K562 (cell line): ENCODE data around the gene TSC22D1. TPM values are rescaled to one million over a fixed set of nuclear protein-coding genes. Genes with fewer than 3 reads are reported as not detected.

ENCODE experiments used
- ATAC-seq: fragments of 200-7000 bp; cut with Tn5 transposase; 3 replicates; pipeline ENCODE4 v1.9.1; 2020; ENCODE audit warnings: moderate library complexity
- BruUV-seq: library from RNA; stranded (reverse); fragments of 400-500 nt; replicated peaks from 2 replicates; lab custom pipeline; 2021; lab: Mats Ljungman, UMichigan
- CTCF ChIA-PET: fragments of 300-600 bp; formaldehyde crosslinking; extraction: SDS; loops from one replicate; lab custom pipeline; 2021; ENCODE audit warnings: low intra/inter-chr PET ratio; lab: Yijun Ruan, JAX
- POLR2A ChIA-PET: fragments of 300-600, 350-650 bp; sonication (Branson Sonifier 250); formaldehyde crosslinking; extraction: SDS; loops from one replicate; lab custom pipeline; 2021; ENCODE audit warnings: antibody characterized with exemption, inconsistent platforms; lab: Yijun Ruan, JAX
- DNase-seq, 4 experiments: peaks; one replicate each; pipeline versions ENCODE4 v3.0.0 to v3.0.0-alpha.2; 2011 to 2018; ENCODE audit warnings: low spot score in 3 of 4, mixed read lengths in 3 of 4; ENCODE audit errors: extremely low read depth in 1 of 4
- FAIRE-seq: peaks from 2 replicates; lab custom pipeline; 2011; peaks lifted over from hg19 to GRCh38; lab: Jason Lieb, UNC
- H2AFZ ChIP-seq: 2 replicates; pipeline ENCODE4 v1.6.0; 2011; ENCODE audit warnings: low read depth, low read length, control low read depth, inconsistent platforms
- H3K27ac ChIP-seq: fragments of 200-600 bp; 3 replicates; pipeline ENCODE4 v1.8.0; 2011; ENCODE audit warnings: low read depth, mild to moderate bottlenecking, control low read depth, inconsistent platforms, low read length, moderate library complexity, mixed read lengths; ENCODE audit errors: extremely low read depth
- H3K27me3 ChIP-seq, 2 experiments: fragments of 300-600 bp in 1 of 2; 2 replicates in 1 of 2; 3 replicates in 1 of 2; pipeline versions ENCODE4 v1.6.0 to v1.8.0; 2011; ENCODE audit warnings: inconsistent platforms in 2 of 2, low read length in 2 of 2, mild to moderate bottlenecking in 1 of 2, mixed read lengths in 1 of 2, moderate library complexity in 1 of 2; ENCODE audit not compliant: control insufficient read depth in 2 of 2, insufficient read depth in 2 of 2
- H3K36me3 ChIP-seq: fragments of 300-600 bp; 3 replicates; pipeline ENCODE4 v1.8.0; 2011; ENCODE audit warnings: mild to moderate bottlenecking, low read length, inconsistent platforms; ENCODE audit not compliant: control insufficient read depth, insufficient read depth
- H3K4me1 ChIP-seq, 2 experiments: fragments of 200-600 bp in 1 of 2; replicated peaks in 1 of 2; 2 replicates in 1 of 2; 3 replicates in 1 of 2; pipeline versions ENCODE4 v1.5.1 to v1.8.0; 2011; ENCODE audit warnings: inconsistent platforms in 2 of 2, low read length in 2 of 2, mild to moderate bottlenecking in 1 of 2, mixed read lengths in 1 of 2, moderate library complexity in 1 of 2; ENCODE audit not compliant: control insufficient read depth in 2 of 2, insufficient read depth in 2 of 2
- H3K4me2 ChIP-seq: 2 replicates; pipeline ENCODE4 v1.6.1; 2011; ENCODE audit warnings: low read length, control low read depth, inconsistent platforms, mixed read lengths; ENCODE audit not compliant: insufficient read depth
- H3K4me3 ChIP-seq: fragments of 200-600 bp; sonication (generic), shearing (Covaris generic); 2 replicates; pipeline ENCODE4 v1.5.1; 2016; ENCODE audit warnings: control low read depth, inconsistent platforms
- H3K79me2 ChIP-seq: fragments of 200-600 bp; 3 replicates; pipeline ENCODE4 v1.8.0; 2011; ENCODE audit warnings: low read length, inconsistent platforms; ENCODE audit not compliant: control insufficient read depth, insufficient read depth
- H3K9ac ChIP-seq, 2 experiments: 2 replicates each; pipeline versions ENCODE4 v1.6.0 to v1.6.1; 2011; ENCODE audit warnings: low read depth in 2 of 2, low read length in 2 of 2, control low read depth in 1 of 2, inconsistent platforms in 1 of 2, mild to moderate bottlenecking in 1 of 2, mixed read lengths in 1 of 2; ENCODE audit not compliant: insufficient read depth in 1 of 2
- H3K9me1 ChIP-seq: one replicate; pipeline ENCODE4 v1.6.0; 2011; ENCODE audit warnings: inconsistent platforms, mild to moderate bottlenecking, low read length, moderate library complexity; ENCODE audit not compliant: control insufficient read depth, insufficient read depth
- H3K9me3 ChIP-seq: replicated peaks from 2 replicates; pipeline ENCODE4 v1.5.1; 2011; ENCODE audit warnings: low read depth, low read length, inconsistent platforms; ENCODE audit not compliant: control insufficient read depth, insufficient read depth
- H4K20me1 ChIP-seq: replicated peaks from 2 replicates; pipeline ENCODE4 v1.6.1; 2011; ENCODE audit warnings: low read length, inconsistent platforms, mixed read lengths; ENCODE audit not compliant: control insufficient read depth, insufficient read depth
- CBFB ChIP-seq: sonication (generic); formaldehyde crosslinking; IDR thresholded peaks from 2 replicates; pipeline ENCODE4 v1.4.0; 2020; ENCODE audit warnings: mild to moderate bottlenecking, missing genetic modification reagents
- CEBPB ChIP-seq: fragments of 450-650 bp; IDR thresholded peaks from 2 replicates; pipeline ENCODE4 v1.6.1; 2016; ENCODE audit warnings: missing genetic modification characterization, missing compliant biosample characterization
- CHCHD3 ChIP-seq: fragments of 250-450 bp; sonication (Bioruptor Pico); IDR thresholded peaks from 2 replicates; pipeline ENCODE4 v2.1.2; 2022; ENCODE audit warnings: mild to moderate bottlenecking
- COPS2 ChIP-seq: fragments of 450-650 bp; conservative IDR thresholded peaks from 2 replicates; pipeline ENCODE4 v1.6.1; 2016; ENCODE audit warnings: mild to moderate bottlenecking, moderate library complexity
- ETS2 ChIP-seq: IDR thresholded peaks from 2 replicates; pipeline ENCODE4 v1.6.1; 2016; ENCODE audit warnings: borderline replicate concordance, missing genetic modification characterization, mild to moderate bottlenecking, moderate library complexity, missing compliant biosample characterization; ENCODE audit not compliant: poor library complexity, severe bottlenecking
- POLR3G ChIP-seq: IDR thresholded peaks from 2 replicates; pipeline ENCODE4 v1.6.1; 2011; ENCODE audit not compliant: insufficient read length, insufficient replicate concordance; ENCODE audit errors: extremely low read depth
- SP2 ChIP-seq: IDR thresholded peaks from 2 replicates; pipeline ENCODE4 v1.6.1; 2011; ENCODE audit warnings: mild to moderate bottlenecking, low read depth, low read length, moderate library complexity; ENCODE audit not compliant: poor library complexity, severe bottlenecking; ENCODE audit errors: extremely low read depth
- ZNF311 ChIP-seq: fragments of 250-450 bp; sonication (Bioruptor Pico); IDR thresholded peaks from 2 replicates; pipeline ENCODE4 v1.4.0; 2020; ENCODE audit warnings: mild to moderate bottlenecking, moderate library complexity
- WGBS: fragments of 100-300 bp; shearing (Covaris generic); methylation state at CpG from one replicate; pipeline ENCODE4 v1.1.6; 2016; ENCODE audit warnings: low coverage, mixed read lengths; ENCODE audit not compliant: insufficient coverage; ENCODE audit errors: missing lambda C conversion rate; 5-methylcytosine and 5-hydroxymethylcytosine counted together
- in situ Hi-C: fragments of 300-500 bp; cut with MboI; formaldehyde crosslinking; loops from 4 replicates; pipeline ENCODE4 v1.15.0; 2018; ENCODE audit warnings: inconsistent platforms, mixed read lengths
- intact Hi-C: fragments of 100-400 bp; cut with micrococcal nuclease; formaldehyde crosslinking; loops from 2 replicates; pipeline ENCODE4 v1.14.2; 2022
- polyA plus RNA-seq, 8 experiments: library from polyadenylated mRNA; depleted of rRNA in 4 of 8; stranded (reverse) in 5 of 8; unstranded in 3 of 8; fragments of >200 nt; fragmentation: Nextera tagmentation in 2 of 8; fragmentation: Illumina TruSeq in 1 of 8; extraction: Ambion mirVana in 2 of 8; extraction: Trizol in 1 of 8; gene quantifications; 2 replicates each; pipeline versions ENCODE4 v1.2.1 to v1.2.3, GENCODE V29; 2011 to 2014; ENCODE audit warnings: inconsistent platforms in 1 of 8, missing spikeins in 1 of 8
- total RNA-seq, 7 experiments: library from RNA; depleted of rRNA in 6 of 7; stranded (reverse); fragments of >200 nt in 6 of 7; fragmentation: Illumina TruSeq in 2 of 7; extraction: Trizol in 2 of 7; gene quantifications; 2 replicates each; pipeline versions ENCODE4 v1.2.1 to v1.2.3, GENCODE V29; 2011 to 2021; ENCODE audit warnings: low replicate concordance in 1 of 7
- TF ChIP-seq, protein P1 (sequence below): sonication (generic); formaldehyde crosslinking; IDR thresholded peaks from 2 replicates; pipeline ENCODE4 v1.8.1; 2022; ENCODE audit warnings: missing genetic modification reagents
- TF ChIP-seq, protein P2 (sequence below): IDR thresholded peaks from 2 replicates; pipeline ENCODE4 v1.6.1; 2011; ENCODE audit warnings: borderline replicate concordance, low read depth, mild to moderate bottlenecking, moderate library complexity, low read length; ENCODE audit not compliant: insufficient read depth, poor library complexity, severe bottlenecking
- TF ChIP-seq, protein P3 (sequence below), 3 experiments: IDR thresholded peaks in 2 of 3; conservative IDR thresholded peaks in 1 of 3; 2 replicates each; pipeline ENCODE4 v1.5.1; 2011 to 2012; ENCODE audit warnings: low read length in 3 of 3, mild to moderate bottlenecking in 3 of 3, control low read depth in 2 of 3, improper control_type of control experiment in 1 of 3, inconsistent platforms in 1 of 3, low read depth in 1 of 3, mixed read lengths in 1 of 3, moderate library complexity in 1 of 3; ENCODE audit not compliant: insufficient read depth in 2 of 3
- TF ChIP-seq, protein P4 (sequence below): IDR thresholded peaks from 2 replicates; pipeline ENCODE4 v1.6.1; 2016; ENCODE audit warnings: missing genetic modification characterization, missing compliant biosample characterization
- TF ChIP-seq, protein P5 (sequence below), 2 experiments: IDR thresholded peaks; 2 replicates each; pipeline ENCODE4 v1.6.1; 2011; ENCODE audit warnings: borderline replicate concordance in 1 of 2, control low read depth in 1 of 2, low read depth in 1 of 2, low read length in 1 of 2, mild to moderate bottlenecking in 1 of 2, mixed read lengths in 1 of 2, moderate library complexity in 1 of 2; ENCODE audit not compliant: insufficient read depth in 1 of 2, insufficient read length in 1 of 2, poor library complexity in 1 of 2, severe bottlenecking in 1 of 2; ENCODE audit errors: extremely low read depth in 1 of 2

TSC22D1 gene
- total and polyA plus RNA-seq, 9 of the 15 experiments (the other 6 are each of a cell fraction or from before 2014, with no cell fraction given): 2.6 to 19.8 (median 8.4) TPM

DNA sequence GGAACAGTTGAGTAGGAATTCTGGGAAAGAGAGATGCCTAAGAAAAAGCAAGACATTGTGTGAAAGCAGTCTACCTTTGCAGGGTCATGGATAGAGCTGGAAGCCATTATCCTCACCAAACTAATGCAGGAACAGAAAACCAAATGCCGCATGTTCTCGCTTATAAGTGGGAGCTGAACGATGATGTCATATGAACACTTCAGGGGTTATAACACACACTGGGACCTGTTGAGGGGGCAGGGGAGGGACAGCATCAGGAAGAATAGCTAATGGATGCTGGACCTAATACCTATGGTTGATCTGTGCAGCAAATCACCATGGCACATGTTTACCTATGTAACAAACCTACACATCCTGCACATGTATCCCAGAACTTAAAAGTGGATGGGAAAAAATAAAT is 69.9 kb downstream of the TSC22D1 start:
- BruUV-seq: no TSS peak
- CTCF ChIA-PET: no interaction called here
- TF ChIP-seq, protein P1, sequence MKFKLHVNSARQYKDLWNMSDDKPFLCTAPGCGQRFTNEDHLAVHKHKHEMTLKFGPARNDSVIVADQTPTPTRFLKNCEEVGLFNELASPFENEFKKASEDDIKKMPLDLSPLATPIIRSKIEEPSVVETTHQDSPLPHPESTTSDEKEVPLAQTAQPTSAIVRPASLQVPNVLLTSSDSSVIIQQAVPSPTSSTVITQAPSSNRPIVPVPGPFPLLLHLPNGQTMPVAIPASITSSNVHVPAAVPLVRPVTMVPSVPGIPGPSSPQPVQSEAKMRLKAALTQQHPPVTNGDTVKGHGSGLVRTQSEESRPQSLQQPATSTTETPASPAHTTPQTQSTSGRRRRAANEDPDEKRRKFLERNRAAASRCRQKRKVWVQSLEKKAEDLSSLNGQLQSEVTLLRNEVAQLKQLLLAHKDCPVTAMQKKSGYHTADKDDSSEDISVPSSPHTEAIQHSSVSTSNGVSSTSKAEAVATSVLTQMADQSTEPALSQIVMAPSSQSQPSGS (CRISPR knock-in tag): no peak
- TF ChIP-seq COPS2 (no peak), CHCHD3 (no peak), POLR3G (no peak), CEBPB (tag) (no peak), SP2 (no peak), ZNF311 (CRISPR knock-in tag) (no peak), ETS2 (no peak), CBFB (CRISPR knock-in tag) (no peak)
- TF ChIP-seq, protein P2, sequence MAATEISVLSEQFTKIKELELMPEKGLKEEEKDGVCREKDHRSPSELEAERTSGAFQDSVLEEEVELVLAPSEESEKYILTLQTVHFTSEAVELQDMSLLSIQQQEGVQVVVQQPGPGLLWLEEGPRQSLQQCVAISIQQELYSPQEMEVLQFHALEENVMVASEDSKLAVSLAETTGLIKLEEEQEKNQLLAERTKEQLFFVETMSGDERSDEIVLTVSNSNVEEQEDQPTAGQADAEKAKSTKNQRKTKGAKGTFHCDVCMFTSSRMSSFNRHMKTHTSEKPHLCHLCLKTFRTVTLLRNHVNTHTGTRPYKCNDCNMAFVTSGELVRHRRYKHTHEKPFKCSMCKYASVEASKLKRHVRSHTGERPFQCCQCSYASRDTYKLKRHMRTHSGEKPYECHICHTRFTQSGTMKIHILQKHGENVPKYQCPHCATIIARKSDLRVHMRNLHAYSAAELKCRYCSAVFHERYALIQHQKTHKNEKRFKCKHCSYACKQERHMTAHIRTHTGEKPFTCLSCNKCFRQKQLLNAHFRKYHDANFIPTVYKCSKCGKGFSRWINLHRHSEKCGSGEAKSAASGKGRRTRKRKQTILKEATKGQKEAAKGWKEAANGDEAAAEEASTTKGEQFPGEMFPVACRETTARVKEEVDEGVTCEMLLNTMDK: no peak
- TF ChIP-seq, protein P3, sequence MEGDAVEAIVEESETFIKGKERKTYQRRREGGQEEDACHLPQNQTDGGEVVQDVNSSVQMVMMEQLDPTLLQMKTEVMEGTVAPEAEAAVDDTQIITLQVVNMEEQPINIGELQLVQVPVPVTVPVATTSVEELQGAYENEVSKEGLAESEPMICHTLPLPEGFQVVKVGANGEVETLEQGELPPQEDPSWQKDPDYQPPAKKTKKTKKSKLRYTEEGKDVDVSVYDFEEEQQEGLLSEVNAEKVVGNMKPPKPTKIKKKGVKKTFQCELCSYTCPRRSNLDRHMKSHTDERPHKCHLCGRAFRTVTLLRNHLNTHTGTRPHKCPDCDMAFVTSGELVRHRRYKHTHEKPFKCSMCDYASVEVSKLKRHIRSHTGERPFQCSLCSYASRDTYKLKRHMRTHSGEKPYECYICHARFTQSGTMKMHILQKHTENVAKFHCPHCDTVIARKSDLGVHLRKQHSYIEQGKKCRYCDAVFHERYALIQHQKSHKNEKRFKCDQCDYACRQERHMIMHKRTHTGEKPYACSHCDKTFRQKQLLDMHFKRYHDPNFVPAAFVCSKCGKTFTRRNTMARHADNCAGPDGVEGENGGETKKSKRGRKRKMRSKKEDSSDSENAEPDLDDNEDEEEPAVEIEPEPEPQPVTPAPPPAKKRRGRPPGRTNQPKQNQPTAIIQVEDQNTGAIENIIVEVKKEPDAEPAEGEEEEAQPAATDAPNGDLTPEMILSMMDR (IDR thresholded peaks at IDR 0.05 in 2 of 3, conservative IDR thresholded peaks at IDR 0.05 in 1 of 3; ENCODE audit: insufficient read depth in 2 of 3, low read depth in 1 of 3, low read length in 3 of 3): no peak
- TF ChIP-seq, protein P4, sequence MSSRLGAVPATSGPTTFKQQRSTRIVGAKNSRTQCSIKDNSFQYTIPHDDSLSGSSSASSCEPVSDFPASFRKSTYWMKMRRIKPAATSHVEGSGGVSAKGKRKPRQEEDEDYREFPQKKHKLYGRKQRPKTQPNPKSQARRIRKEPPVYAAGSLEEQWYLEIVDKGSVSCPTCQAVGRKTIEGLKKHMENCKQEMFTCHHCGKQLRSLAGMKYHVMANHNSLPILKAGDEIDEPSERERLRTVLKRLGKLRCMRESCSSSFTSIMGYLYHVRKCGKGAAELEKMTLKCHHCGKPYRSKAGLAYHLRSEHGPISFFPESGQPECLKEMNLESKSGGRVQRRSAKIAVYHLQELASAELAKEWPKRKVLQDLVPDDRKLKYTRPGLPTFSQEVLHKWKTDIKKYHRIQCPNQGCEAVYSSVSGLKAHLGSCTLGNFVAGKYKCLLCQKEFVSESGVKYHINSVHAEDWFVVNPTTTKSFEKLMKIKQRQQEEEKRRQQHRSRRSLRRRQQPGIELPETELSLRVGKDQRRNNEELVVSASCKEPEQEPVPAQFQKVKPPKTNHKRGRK (tag): no peak
- TF ChIP-seq, protein P5, sequence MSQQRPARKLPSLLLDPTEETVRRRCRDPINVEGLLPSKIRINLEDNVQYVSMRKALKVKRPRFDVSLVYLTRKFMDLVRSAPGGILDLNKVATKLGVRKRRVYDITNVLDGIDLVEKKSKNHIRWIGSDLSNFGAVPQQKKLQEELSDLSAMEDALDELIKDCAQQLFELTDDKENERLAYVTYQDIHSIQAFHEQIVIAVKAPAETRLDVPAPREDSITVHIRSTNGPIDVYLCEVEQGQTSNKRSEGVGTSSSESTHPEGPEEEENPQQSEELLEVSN (IDR thresholded peaks at IDR 0.05; ENCODE audit: borderline replicate concordance in 1 of 2, extremely low read depth in 1 of 2, insufficient read depth in 1 of 2, insufficient read length in 1 of 2, low read depth in 1 of 2, low read length in 1 of 2, poor library complexity in 1 of 2, severe bottlenecking in 1 of 2): no peak

More for the DNA sequence above, 69.9 kb downstream of the TSC22D1 start:
- in situ Hi-C loops (no loop called here), intact Hi-C loops (no loop called here)
- POLR2A ChIA-PET: interaction anchor here (0.6 kb wide), 1 partner anchor 404 kb away, joined by 3 read pairs; no protein-coding TSS in a partner anchor
- 10% methylated on average over 3 of the region's 3 CpGs for WGBS
- no peak for FAIRE-seq
- H3K79me2 ChIP-seq: no peaks in the 10 kb centered on the region
- no peak overlapping the region for H3K9ac ChIP-seq
- H3K4me1 ChIP-seq: no peaks in the 10 kb centered on the region
- no peaks in the 10 kb centered on the region for H3K36me3 ChIP-seq
- DNase-seq: no peak
- no peaks in the 10 kb centered on the region for H3K27me3 ChIP-seq
- H4K20me1 ChIP-seq: no peaks in the 10 kb centered on the region
- H3K4me3 ChIP-seq: no peak overlapping the region
- H2AFZ ChIP-seq: no peak overlapping the region
- no peaks in the 10 kb centered on the region for H3K9me1 ChIP-seq
- no peak overlapping the region for H3K4me2 ChIP-seq
- no peak for ATAC-seq
- H3K9me3 ChIP-seq: no peaks in the 10 kb centered on the region
- H3K27ac ChIP-seq: no peak overlapping the region
